AG09309 (cell line): ENCODE results near the gene PLPP4.

ENCODE experiments used
- DNase-seq: peaks from one replicate; pipeline ENCODE4 v3.0.0-alpha.2; 2010; ENCODE audit warnings: low read depth
- H3K4me3 ChIP-seq: 2 replicates; pipeline ENCODE4 v1.5.1; 2011; ENCODE audit warnings: mild to moderate bottlenecking, low read depth, low read length, moderate library complexity; ENCODE audit not compliant: control insufficient read depth
- CTCF ChIP-seq: IDR thresholded peaks from 2 replicates; pipeline ENCODE4 v1.5.1; 2011; ENCODE audit warnings: mild to moderate bottlenecking, low read depth, low read length, inconsistent platforms; ENCODE audit not compliant: insufficient read depth, control insufficient read depth; ENCODE audit errors: missing control alignments

Gene PLPP4

GRCh38 chr10:120422457-120422856, 34.6 kb upstream of the PLPP4 start:
- H3K4me3 ChIP-seq: no peak overlapping the region
- peak; percentile 71 for DNase-seq
- TF ChIP-seq CTCF: no peak

- TF ChIP-seq CTCF: peak; percentile 92
- H3K4me3 ChIP-seq: no peak overlapping the region
- DNase-seq: no peak
Observed at GRCh38 chr10:120423431-120424197, 33.4 kb upstream of the PLPP4 start.

GRCh38 chr10:120424198-120424464, 32.9 kb upstream of the PLPP4 start:
- TF ChIP-seq CTCF: no peak
- no peak overlapping the region for H3K4me3 ChIP-seq
- DNase-seq: no peak

DNA sequence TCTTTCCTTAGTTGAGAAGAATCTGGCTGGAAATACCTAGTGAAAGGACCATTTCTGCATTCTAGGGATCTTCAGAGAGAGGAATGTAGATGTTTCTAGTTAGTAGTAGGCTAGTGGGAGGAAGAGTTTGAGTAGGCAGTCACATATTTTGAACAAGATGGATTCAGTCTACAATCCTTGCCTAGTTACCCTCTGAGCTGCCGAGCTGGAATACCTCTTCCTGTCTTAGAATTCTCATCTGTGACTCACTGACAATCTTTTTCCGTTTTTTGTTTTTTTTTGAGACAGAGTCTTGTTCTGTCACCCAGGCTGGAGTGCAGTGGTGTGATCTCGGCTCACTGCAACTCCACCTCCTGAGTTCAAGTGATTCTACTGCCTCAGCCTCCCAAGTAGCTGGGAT, 30.7 kb upstream of the PLPP4 start:
- no peak for TF ChIP-seq CTCF
- DNase-seq: no peak

DNA sequence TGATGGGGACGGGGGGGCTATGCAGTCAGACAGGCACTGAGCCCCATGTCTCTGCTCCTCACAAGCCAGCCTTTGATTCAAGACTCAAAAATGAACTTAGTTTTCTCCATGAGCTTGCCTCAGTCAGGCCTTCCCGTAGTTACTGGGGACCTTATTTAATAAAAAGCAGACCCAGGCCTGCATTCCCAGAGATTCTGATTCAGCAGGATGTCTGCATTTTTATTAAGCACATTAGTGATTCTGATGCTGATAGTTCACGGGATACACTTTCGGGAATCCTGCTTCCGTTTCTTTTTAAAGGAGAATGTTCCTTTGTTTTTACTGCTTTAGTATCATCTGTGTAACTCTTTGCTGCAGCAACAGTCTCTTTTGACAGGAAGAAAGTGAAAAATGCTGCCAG, 28.3 kb upstream of the PLPP4 start:
- H3K4me3 ChIP-seq: no peak overlapping the region
- DNase-seq: no peak
- no peak for TF ChIP-seq CTCF

More for the DNA sequence above, 30.7 kb upstream of the PLPP4 start:
- no peak overlapping the region for H3K4me3 ChIP-seq

GRCh38 chr10:120429395-120429794, 27.6 kb upstream of the PLPP4 start:
- no peak for TF ChIP-seq CTCF
- DNase-seq: no peak
- H3K4me3 ChIP-seq: no peak overlapping the region
